HPDE6-E6E7 (cell line): Measurements from ENCODE around the gene AGBL1.
A peak's percentile ranks its signal among the peaks of the same experiment; 100 is the strongest.

Experiments
- DNase-seq: peaks from one replicate; pipeline ENCODE4 v3.0.0; 2011; ENCODE audit warnings: missing footprints; ENCODE audit errors: extremely low spot score

The AGBL1 gene

GRCh38 chr15:86236356-86237110, 156.9 kb downstream of the AGBL1 start:
- no peak for DNase-seq

DNA sequence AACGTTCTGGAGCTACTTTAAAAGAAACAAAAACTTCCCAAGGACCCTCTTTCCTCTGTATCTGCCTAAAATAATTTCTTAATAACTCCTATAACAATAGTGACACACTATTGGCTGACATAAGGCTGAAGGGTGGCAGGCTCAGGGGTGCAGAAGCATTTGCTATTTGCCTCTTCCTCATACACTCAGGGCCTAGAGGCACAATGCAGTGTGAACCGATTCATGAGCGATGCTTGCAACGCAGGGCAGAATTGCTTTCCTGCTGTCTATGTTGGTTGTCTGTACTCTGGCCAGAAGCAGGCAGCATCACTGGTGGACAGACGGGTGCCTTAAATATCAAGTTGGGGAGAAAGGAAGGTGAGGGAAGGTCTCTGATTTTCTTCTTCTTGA, 157.4 kb downstream of the AGBL1 start:
- no peak for DNase-seq

DNA sequence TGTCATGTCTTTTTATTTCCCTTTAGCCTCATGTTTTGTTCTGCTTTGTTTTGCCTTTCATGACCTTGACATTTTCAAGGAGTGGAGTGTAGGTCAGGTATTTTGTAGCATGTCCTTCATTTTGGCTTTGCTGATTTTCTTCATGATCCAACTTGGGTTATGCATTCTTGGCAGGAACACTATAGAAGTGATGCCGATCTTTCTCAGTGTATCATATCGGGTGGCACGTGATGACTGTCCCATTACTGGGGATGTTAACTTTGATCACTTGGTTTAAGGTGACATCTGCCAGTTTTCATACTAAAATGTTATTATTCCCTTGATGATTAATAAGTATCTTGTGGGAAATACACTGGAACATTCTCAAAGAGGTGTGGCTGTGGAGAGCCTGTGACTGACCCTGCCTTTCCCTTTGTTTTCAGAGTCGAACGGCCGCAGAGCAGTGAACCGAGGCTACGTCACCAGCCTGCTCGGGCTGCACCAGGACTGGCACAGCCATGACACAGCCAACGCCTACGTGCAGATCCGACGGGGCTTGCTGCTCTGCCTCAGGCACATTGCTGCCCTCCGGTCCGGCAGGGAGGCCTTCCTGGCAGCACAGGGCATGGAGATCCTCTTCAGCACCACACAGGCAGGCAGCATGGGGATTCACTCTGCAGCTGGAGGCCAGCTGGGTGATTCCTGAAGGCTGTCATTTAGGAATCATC, 167.7 kb downstream of the AGBL1 start:
- no peak for DNase-seq

DNA sequence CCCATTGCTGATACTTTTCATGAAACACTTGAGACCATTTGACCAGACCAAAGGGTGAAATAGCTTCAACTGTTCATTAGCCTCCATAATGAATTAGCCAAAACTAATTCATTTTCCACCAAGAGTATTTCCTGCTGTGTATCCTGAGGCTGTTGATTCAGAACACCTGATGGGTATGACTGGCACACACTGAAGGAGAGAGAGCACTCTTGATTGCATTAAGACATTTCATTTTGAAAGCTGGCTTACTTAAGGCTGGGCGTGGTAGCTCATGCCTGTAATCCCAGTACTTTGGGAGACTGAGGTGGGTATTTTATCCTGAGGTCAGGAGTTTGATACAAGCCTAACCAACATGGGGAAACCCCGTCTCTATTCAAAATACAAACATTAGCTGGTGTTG, 175.6 kb downstream of the AGBL1 start:
- DNase-seq = no peak

DNA sequence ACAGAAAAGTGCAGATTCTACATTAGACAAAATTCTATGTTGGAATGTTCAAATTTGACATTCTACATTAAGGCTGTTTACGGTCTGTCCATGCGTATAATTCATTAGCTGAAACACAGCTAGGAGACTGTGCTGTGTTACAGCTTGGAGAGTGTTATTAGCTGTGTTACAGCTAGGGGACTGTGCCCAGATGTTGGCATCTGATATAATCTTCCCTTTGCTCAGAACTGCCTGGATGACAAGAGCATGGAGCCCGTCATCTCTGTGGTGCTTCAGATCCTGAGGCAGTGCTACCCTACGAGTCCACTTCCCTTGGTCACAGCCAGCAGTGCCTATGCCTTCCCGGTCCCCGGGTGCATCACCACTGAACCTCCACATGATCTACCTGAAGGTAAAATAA, 177.0 kb downstream of the AGBL1 start:
- DNase-seq = no peak

DNA sequence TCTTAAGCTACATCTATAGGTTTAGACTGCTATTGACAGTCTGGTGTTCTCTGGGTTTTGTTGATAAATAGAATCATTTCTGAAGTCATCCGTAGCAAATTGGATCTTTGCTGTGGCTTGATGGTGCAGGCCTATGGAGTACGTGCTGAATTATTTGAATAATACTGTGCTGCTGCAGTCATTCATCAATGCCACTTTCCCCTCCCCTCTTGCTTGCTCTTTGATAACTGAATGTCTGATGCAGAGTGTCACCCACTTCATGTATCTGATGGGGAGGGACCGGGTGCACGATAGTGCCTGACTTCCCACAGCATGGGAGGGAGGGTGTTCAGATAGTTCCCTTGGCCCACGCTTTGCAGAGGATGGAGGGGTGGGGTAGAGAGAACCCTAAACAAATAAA, 179.9 kb downstream of the AGBL1 start:
- DNase-seq = no peak

GRCh38 chr15:86263230-86263629, 183.6 kb downstream of the AGBL1 start:
- no peak for DNase-seq

DNA sequence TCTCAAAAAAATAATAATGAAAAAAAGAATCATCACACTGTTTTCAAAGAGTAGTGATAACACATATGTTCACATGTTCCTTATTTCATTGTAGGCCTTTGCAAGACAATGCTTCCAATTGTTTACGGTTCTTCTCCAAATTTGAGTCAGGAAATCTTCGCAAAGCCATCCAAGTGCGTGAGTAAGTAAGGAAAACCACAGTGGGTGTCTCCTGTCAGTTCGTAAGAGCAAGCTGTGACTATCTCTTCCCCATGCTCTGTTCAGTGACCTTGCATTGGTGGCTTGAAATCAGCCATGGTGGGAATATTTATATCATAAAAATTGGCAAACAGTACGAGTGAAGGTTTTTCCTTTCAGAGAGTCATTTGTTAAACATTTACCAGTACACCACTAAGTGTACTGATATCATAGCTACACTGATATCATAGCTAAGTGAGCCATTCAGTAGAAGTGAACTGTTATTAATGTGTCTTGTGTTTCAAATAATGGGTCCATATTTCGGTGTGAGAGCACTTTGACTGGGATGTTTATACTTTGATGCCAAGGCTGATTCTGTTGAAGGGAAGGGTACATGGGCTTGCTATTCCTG, 187.3 kb downstream of the AGBL1 start:
- no peak for DNase-seq

DNA sequence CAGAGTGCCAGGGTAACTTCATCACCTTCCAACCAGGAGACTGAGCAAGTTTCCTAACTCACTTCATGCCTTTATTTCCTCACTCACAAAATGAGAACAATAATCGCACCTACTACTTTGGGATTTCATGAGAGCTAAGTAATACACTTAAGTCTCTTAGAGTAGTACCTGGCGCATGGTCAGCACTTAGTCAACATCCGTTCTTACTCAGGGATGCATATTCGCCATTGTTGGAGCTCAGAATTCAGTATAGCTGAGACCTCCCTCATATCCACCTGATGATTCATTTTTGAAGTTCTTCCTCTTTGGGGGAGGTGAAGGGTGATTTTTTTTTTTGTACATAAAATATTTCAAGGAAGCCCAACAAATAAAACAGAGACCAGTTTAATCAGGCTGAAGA, 188.2 kb downstream of the AGBL1 start:
- peak; percentile 47 for DNase-seq

DNA sequence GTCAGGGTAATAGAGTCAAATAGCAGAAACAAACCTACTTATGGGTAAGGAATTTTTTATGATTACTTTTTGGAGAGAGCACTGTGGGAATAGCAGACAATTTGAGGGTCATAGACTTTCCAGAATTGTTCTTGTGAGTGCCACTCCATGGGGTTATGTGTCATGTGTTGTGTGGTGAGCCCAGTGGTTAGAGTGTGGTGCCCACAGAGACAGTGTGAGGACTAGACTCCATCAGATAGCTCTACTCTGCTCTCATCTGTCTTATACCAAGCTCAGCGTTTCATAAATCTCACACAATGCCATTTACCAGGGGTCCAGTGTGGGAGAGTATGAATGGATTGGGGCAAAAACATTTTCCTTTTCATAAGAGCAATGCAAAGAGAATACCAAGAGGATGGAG, 188.9 kb downstream of the AGBL1 start:
- no peak for DNase-seq

DNA sequence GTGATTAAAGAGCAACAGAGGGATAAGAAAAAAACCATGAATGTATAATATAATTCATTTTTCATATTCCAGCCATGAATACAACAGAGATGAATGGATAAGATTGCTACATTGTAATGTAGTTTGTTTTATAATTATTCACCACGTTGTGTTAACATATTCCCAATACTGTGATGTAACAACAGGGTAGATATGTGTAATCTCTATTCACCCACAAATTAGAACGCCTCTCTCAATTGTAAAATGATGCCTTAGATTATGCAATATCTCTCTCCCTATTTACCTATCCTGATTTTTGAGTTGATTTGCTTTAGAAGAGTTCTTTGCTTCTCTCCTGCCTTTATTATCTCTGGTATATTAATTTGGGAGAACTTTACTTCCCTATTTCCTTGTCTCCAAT, 193.6 kb downstream of the AGBL1 start:
- no peak for DNase-seq

DNA sequence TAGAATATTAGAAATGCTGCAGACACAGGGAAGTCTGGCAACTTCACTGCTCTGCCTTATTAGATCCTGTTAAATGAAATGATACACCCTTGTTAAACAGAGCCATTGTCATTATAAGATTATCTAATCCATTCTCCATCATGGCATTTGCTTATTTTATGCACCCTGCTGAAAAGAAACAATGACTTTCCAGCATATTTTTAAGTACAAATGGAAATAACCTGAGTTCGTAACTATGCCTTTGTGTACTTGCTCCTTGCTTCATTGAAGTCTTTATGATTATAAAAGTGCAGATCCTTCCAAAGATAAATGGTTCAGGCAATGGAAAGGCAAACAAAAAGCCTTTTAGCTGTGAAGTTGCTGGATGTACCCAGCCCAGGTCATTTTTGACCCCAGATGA, 195.7 kb downstream of the AGBL1 start:
- no peak for DNase-seq

DNA sequence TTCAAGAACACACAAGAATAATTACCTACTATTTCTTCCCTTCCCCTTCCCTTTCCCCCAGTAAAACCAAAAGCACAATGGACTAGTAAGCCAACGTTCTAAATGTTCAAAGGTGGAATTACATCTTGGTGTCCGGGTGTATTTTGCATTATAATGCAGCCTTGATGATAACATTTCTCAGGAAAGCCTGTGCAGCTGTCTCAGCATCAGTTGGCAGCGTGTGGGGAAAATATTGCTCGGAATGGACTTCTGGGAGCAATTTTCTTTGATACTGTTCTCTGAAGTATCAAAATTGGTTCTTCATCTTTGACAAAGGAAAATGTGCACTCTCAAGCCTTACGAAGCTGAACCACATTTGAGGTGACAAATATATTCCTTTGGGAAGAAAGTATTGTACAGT, 198.9 kb downstream of the AGBL1 start:
- no peak for DNase-seq

DNA sequence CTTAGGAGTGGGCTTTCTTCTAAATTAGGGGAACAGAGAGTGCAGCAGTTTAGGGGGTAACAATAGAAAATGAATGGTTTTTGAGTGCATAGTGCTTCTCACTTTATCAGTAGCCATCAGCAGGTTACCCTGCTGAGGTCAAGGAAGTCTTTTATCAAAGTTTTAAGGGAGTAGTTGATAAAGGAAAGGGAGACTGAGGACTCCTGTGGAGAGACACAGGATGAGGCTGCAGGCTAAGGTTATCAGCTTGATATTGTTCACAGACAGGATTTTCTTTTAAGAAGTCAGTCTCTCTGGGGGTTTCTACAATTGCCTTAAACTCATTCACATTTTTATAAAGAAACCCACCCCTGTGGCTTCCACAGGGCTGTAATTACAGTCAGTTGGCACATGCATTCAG, 205.0 kb downstream of the AGBL1 start:
- DNase-seq = no peak

DNA sequence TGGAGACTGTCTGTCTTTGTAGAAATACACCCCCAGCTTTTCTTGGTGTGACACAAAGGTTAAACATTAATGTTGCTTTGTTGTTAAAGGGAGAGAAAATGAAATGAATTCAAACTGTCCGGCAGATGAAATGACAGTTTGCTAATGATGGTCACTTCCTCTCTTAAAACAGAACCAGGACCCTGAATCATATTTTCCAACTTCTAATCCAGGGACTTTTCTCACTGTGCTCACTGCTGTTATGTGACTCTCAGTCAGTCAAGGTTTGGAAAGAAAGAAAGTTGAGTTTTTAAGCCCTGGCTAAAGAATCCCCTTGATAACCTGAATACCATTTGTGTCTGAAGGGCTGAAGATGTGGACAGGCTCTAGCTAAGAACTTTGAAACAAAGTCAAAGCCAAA, 215.8 kb downstream of the AGBL1 start:
- no peak for DNase-seq

DNA sequence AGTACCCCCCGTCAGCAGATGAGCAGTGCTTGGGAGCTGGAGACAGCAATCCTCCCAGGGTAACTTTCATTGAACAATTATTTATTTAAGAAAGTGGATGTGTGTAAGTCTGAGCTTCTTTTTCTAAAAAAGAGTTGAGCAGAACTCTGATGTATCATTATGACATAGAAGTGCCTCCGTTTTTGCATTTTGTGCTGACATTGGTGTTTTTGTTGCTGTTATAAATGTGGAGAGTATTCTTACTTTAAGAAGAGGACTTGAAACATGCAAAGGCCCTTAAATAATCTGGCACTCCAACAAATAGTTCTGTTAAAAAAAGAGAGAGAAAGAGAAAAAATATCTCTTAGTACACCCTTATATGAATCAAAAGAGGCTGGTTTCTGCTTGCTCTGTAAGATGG, 217.1 kb downstream of the AGBL1 start:
- DNase-seq = no peak

GRCh38 chr15:86300390-86301125, 220.9 kb downstream of the AGBL1 start:
- peak; percentile 58 for DNase-seq

DNA sequence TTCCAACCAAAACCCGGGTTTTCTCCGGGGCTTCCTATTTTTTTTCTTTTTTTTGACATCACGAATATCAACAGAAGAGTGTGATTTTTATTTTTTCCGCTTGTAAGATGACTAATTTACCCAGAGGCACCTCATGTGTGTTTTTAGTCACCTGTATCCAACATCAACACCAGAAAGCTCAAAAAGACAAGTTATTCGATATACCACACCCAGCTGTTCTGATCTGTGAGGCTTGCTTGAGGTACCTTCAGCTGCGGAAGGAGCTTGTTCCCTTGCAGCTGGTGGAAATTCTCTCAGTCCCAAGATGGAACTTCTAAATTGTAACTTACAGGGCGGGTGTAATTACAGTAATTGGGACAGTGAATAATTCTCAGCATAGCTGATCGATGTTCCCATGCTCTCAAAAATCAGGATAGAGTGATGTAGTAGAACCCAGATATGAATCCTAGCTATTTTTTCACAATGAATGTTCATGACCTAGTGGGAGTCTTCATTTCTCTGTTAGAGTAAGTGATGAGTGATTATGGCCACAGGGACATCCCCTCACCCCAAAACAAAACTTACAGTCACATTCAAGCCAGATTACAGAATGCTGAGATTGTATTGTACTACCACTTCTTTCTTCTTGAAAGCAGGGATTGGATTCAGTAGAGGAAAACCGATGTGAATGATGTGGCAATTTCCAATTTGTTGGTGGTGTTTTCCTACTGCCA, 232.1 kb downstream of the AGBL1 start:
- DNase-seq = no peak

DNA sequence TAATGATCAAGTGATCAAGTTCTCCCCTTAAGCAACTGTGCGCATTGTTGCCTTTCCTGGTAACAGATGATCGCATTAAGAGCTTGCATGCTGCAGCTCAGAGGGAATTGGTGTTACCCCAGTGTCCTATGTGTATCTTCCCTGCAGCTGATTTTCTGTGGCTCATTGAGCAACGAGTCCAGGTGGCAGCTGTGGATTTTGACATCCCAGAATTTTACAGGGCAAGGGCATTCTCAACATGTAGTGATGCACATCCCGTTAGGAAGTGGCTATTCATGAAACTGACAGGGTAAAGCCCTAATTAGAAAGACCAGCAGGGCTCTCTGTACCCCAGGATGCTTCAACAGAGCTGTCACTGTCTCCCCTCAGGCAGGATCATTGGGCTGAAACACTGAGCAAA, 232.8 kb downstream of the AGBL1 start:
- DNase-seq = no peak

DNA sequence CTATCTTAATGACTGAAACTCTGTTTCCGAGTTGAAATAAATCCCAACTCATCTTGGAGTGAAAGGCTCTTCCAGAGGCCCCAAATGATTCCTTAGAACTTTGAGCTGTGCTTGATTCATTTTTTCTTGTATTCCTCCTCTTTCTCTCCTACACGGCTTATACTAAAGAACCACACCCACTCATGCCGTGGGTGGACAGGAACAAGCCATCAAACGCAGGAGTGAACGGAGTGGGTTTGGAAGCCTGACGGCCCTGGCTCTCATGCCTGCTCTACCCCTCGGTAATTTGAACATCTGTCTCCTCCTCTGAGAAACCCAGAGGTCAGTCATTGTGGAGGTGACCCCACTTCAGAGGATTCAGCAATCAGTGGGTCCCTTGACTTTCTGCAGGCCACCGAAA, 236.5 kb downstream of the AGBL1 start:
- no peak for DNase-seq

GRCh38 chr15:86316726-86317383, 237.2 kb downstream of the AGBL1 start:
- no peak for DNase-seq
